ENCODE results near the gene LPP. TPM values are rescaled to one million over a fixed set of nuclear protein-coding genes. Genes with fewer than 3 reads are reported as not detected.

LPP gene
- total RNA-seq, 6 experiments from 2014 or later, result 41.5 to 90.5 (median 69.5) TPM

GRCh38 chr3:188330138-188330537, 176.2 kb downstream of the LPP start:
- no peak overlapping the region for H3K27ac ChIP-seq
- TF ChIP-seq CTCF (IDR thresholded peaks at IDR 0.05) (no peak), POLR2A (IDR thresholded peaks at IDR 0.05) (no peak)
- intact Hi-C loops (cut with DNase I), result no loop called here
- H3K36me3 ChIP-seq, result no peaks in the 10 kb centered on the region
- H3K4me1 ChIP-seq, result peaks cover 0 to 6% (median 0%) of the 10 kb centered on the region in 4 donors
- no peaks in the 10 kb centered on the region for H3K9me3 ChIP-seq
- ATAC-seq (no peak), DNase-seq (no peak)
- H3K4me3 ChIP-seq, result no peak overlapping the region
- 61% methylated on average over 2 of the region's 2 CpGs for WGBS (ENCODE audit: insufficient coverage, low coverage, low lambda C conversion rate, missing lambda C conversion rate)
- H3K27me3 ChIP-seq, result no peaks in the 10 kb centered on the region

GRCh38 chr3:188331166-188331565, 177.2 kb downstream of the LPP start:
- WGBS (ENCODE audit: insufficient coverage, low coverage, low lambda C conversion rate, missing lambda C conversion rate), result 100% methylated on average over 1 of the region's 1 CpG
- no peaks in the 10 kb centered on the region for H3K27me3 ChIP-seq
- no peak overlapping the region for H3K27ac ChIP-seq
- TF ChIP-seq POLR2A (IDR thresholded peaks at IDR 0.05), result no peak
- no peaks in the 10 kb centered on the region for H3K36me3 ChIP-seq
- H3K9me3 ChIP-seq, result no peaks in the 10 kb centered on the region
- ATAC-seq, result no peak
- DNase-seq, result no peak
- no peak overlapping the region for H3K4me3 ChIP-seq
- peaks cover 0 to 2% (median 0%) of the 10 kb centered on the region in 4 donors for H3K4me1 ChIP-seq
- intact Hi-C loops (cut with DNase I), result no loop called here

GRCh38 chr3:188332085-188332484, 178.1 kb downstream of the LPP start:
- Histone ChIP-seq H3K36me3 (no peaks in the 10 kb centered on the region), H3K27me3 (no peaks in the 10 kb centered on the region), H3K9me3 (no peaks in the 10 kb centered on the region), H3K4me1 (no peaks in the 10 kb centered on the region), H3K27ac (no peak overlapping the region), H3K4me3 (no peak overlapping the region)
- intact Hi-C loops (cut with DNase I), result no loop called here
- no peak for ATAC-seq
- no peak for DNase-seq
- TF ChIP-seq CTCF (IDR thresholded peaks at IDR 0.05) (no peak), POLR2A (IDR thresholded peaks at IDR 0.05) (no peak)
- 97% methylated on average over 3 of the region's 3 CpGs for WGBS (ENCODE audit: insufficient coverage, low coverage, low lambda C conversion rate, missing lambda C conversion rate)

GRCh38 chr3:188335656-188336055, 181.7 kb downstream of the LPP start:
- Histone ChIP-seq H3K27me3 (no peaks in the 10 kb centered on the region), H3K9me3 (no peaks in the 10 kb centered on the region), H3K4me3 (no peak overlapping the region), H3K27ac (no peak overlapping the region), H3K4me1 (peaks cover 0 to 3% (median under 1%) of the 10 kb centered on the region in 4 donors), H3K36me3 (no peaks in the 10 kb centered on the region)
- DNase-seq (no peak), ATAC-seq (no peak)
- intact Hi-C loops (cut with DNase I), result no loop called here
- TF ChIP-seq POLR2A (IDR thresholded peaks at IDR 0.05) (no peak), CTCF (IDR thresholded peaks at IDR 0.05) (no peak)
- WGBS (ENCODE audit: insufficient coverage, low coverage, low lambda C conversion rate, missing lambda C conversion rate), result 90% methylated on average over 3 of the region's 3 CpGs

- Histone ChIP-seq H3K27ac (no peak overlapping the region), H3K9me3 (no peaks in the 10 kb centered on the region), H3K36me3 (no peaks in the 10 kb centered on the region), H3K4me1 (peaks cover 0 to 8% (median 3%) of the 10 kb centered on the region in 4 donors), H3K27me3 (no peaks in the 10 kb centered on the region), H3K4me3 (no peak overlapping the region)
- intact Hi-C loops (cut with DNase I), result no loop called here
- TF ChIP-seq POLR2A (IDR thresholded peaks at IDR 0.05) (no peak), CTCF (IDR thresholded peaks at IDR 0.05) (no peak)
- ATAC-seq (peak; percentile 41 to 84 (median 50)), DNase-seq (peak in 1 of 3 donors; percentile 51)
These were observed 182.2 kb downstream of the LPP start for GRCh38 chr3:188336178-188336577.

Measured in right lobe of liver (tissue), 6 donors.